HepG2 (cell line): Measurements from ENCODE around the gene BUD23. TPM values are rescaled to one million over a fixed set of nuclear protein-coding genes. Genes with fewer than 3 reads are reported as not detected.
A peak's percentile ranks its signal among the peaks of the same experiment; 100 is the strongest.

ENCODE experiments used
- ATAC-seq: fragments of 200-7000 bp; cut with Tn5 transposase; 3 replicates; pipeline ENCODE4 v1.9.1; 2020; ENCODE audit warnings: mild to moderate bottlenecking, moderate library complexity
- BruUV-seq: library from RNA; stranded (reverse); fragments of 400-500 nt; replicated peaks from 2 replicates; lab custom pipeline; 2021; lab: Mats Ljungman, UMichigan
- CTCF ChIA-PET: fragments of 300-600 bp; formaldehyde crosslinking; extraction: SDS; loops from one replicate; lab custom pipeline; 2021; ENCODE audit warnings: low total read pairs, inconsistent platforms, low intra/inter-chr PET ratio; lab: Yijun Ruan, JAX
- POLR2A ChIA-PET: fragments of 350-600 bp; sonication (Branson Sonifier 250); formaldehyde crosslinking; loops from one replicate; lab custom pipeline; 2020; ENCODE audit warnings: antibody characterized with exemption, inconsistent platforms; lab: Yijun Ruan, JAX
- DNase-seq: peaks from one replicate; pipeline ENCODE4 v3.0.0-alpha.2; 2015; ENCODE audit warnings: low spot score
- FAIRE-seq: peaks from 3 replicates; lab custom pipeline; 2011; peaks lifted over from hg19 to GRCh38; lab: Jason Lieb, UNC
- H2AFZ ChIP-seq: one replicate; pipeline ENCODE4 v1.6.1; 2011; ENCODE audit warnings: low read length, inconsistent platforms
- H3K27ac ChIP-seq: fragments of 300-600 bp; 3 replicates; pipeline ENCODE4 v1.8.0; 2011; ENCODE audit warnings: mixed run types, mild to moderate bottlenecking, mixed read lengths, low read length, inconsistent platforms; ENCODE audit not compliant: insufficient read depth; ENCODE audit errors: extremely low read length
- H3K27me3 ChIP-seq, 2 experiments: fragments of 200-600 bp in 1 of 2; 2 replicates in 1 of 2; 3 replicates in 1 of 2; pipeline versions ENCODE4 v1.6.0 to v1.8.0; 2011; ENCODE audit warnings: low read length in 2 of 2, mild to moderate bottlenecking in 2 of 2, moderate library complexity in 2 of 2, inconsistent platforms in 1 of 2; ENCODE audit not compliant: insufficient read depth in 2 of 2, control insufficient read depth in 1 of 2
- H3K36me3 ChIP-seq, 2 experiments: fragments of 200-600 bp in 1 of 2; replicated peaks in 1 of 2; 2 replicates in 1 of 2; 3 replicates in 1 of 2; pipeline versions ENCODE4 v1.5.1 to v1.8.0; 2011; ENCODE audit warnings: low read length in 2 of 2, inconsistent platforms in 1 of 2; ENCODE audit not compliant: insufficient read depth in 2 of 2, control insufficient read depth in 1 of 2
- H3K4me1 ChIP-seq: 2 replicates; pipeline ENCODE4 v1.5.1; 2012; ENCODE audit warnings: low read length, inconsistent platforms; ENCODE audit not compliant: insufficient read depth
- H3K4me2 ChIP-seq: 2 replicates; pipeline ENCODE4 v1.6.0; 2011; ENCODE audit warnings: low read depth, low read length, inconsistent platforms
- H3K4me3 ChIP-seq, 3 experiments: fragments of 200-600 bp in 1 of 3; sonication (generic), shearing (Covaris generic) in 1 of 3; replicated peaks in 1 of 3; 2 replicates each; pipeline ENCODE4 v1.5.1; 2011 to 2016; ENCODE audit warnings: low read length in 3 of 3, inconsistent platforms in 2 of 3, low read depth in 2 of 3, mild to moderate bottlenecking in 2 of 3, control low read depth in 1 of 3, mixed read lengths in 1 of 3; ENCODE audit not compliant: insufficient read depth in 1 of 3
- H3K79me2 ChIP-seq: one replicate; pipeline ENCODE4 v1.6.1; 2011; ENCODE audit warnings: low read length, inconsistent platforms; ENCODE audit not compliant: insufficient read depth
- H3K9ac ChIP-seq: 2 replicates; pipeline ENCODE4 v1.6.0; 2011; ENCODE audit warnings: mild to moderate bottlenecking, low read depth, low read length, inconsistent platforms; ENCODE audit not compliant: insufficient read depth
- H3K9me3 ChIP-seq: 2 replicates; pipeline ENCODE4 v1.5.1; 2012; ENCODE audit warnings: mild to moderate bottlenecking, low read length
- H4K20me1 ChIP-seq: 2 replicates; pipeline ENCODE4 v1.6.0; 2011; ENCODE audit warnings: inconsistent platforms, mild to moderate bottlenecking, low read length, moderate library complexity; ENCODE audit not compliant: insufficient read depth
- AKAP8 ChIP-seq: sonication (generic); formaldehyde crosslinking; IDR thresholded peaks from 2 replicates; pipeline ENCODE4 v1.5.1; 2020; ENCODE audit warnings: mild to moderate bottlenecking, missing genetic modification reagents
- HOXA5 ChIP-seq: sonication (generic); formaldehyde crosslinking; IDR thresholded peaks from 2 replicates; pipeline ENCODE4 v1.4.0; 2020; ENCODE audit warnings: missing genetic modification reagents
- PHF21A ChIP-seq: sonication (generic); formaldehyde crosslinking; IDR thresholded peaks from 2 replicates; pipeline ENCODE4 v1.5.0; 2020; ENCODE audit warnings: mild to moderate bottlenecking, missing genetic modification reagents
- PRDM10 ChIP-seq: sonication (generic); formaldehyde crosslinking; IDR thresholded peaks from 2 replicates; pipeline ENCODE4 v1.4.0; 2020; ENCODE audit warnings: low read depth, missing genetic modification reagents
- SNAPC2 ChIP-seq: sonication (generic); formaldehyde crosslinking; IDR thresholded peaks from 2 replicates; pipeline ENCODE4 v1.8.1; 2022; ENCODE audit warnings: mild to moderate bottlenecking, missing genetic modification reagents
- SRSF1 ChIP-seq: fragments of 200-400 bp; formaldehyde crosslinking; optimal IDR thresholded peaks from 2 replicates; pipeline ENCODE3; 2017; ENCODE audit warnings: mild to moderate bottlenecking, low read depth, low read length, moderate library complexity
- YEATS2 ChIP-seq: sonication (generic); formaldehyde crosslinking; IDR thresholded peaks from 2 replicates; pipeline ENCODE4 v1.4.0; 2020; ENCODE audit warnings: missing genetic modification reagents, borderline replicate concordance
- ZBTB40 ChIP-seq, 2 experiments: fragments of 450-650 bp in 1 of 2; sonication (generic) in 1 of 2; formaldehyde crosslinking in 1 of 2; IDR thresholded peaks; 2 replicates each; pipeline versions ENCODE4 v1.6.1 to v1.8.0; 2016 to 2022; ENCODE audit warnings: antibody characterized with exemption in 1 of 2, mild to moderate bottlenecking in 1 of 2, missing genetic modification reagents in 1 of 2
- ZNF329 ChIP-seq: sonication (generic); formaldehyde crosslinking; IDR thresholded peaks from 2 replicates; pipeline ENCODE4 v1.9.0; 2021; ENCODE audit warnings: low read depth, mild to moderate bottlenecking, missing genetic modification reagents
- ZNF777 ChIP-seq: sonication (generic); formaldehyde crosslinking; IDR thresholded peaks from 2 replicates; pipeline ENCODE4 v1.4.0; 2020; ENCODE audit warnings: missing genetic modification reagents
- WGBS: methylation state at CpG from one replicate; pipeline ENCODE4 v1.1.6; 2017; ENCODE audit warnings: low lambda C conversion rate; 5-methylcytosine and 5-hydroxymethylcytosine counted together
- in situ Hi-C: cut with HindIII; loops from 2 replicates; pipeline ENCODE4 v1.10.0; 2017; ENCODE audit warnings: low pct_unique_long_range_greater_than_20kb; ENCODE audit not compliant: extremely low pct_ligation_motif_present
- intact Hi-C: fragments of 100-400 bp; cut with micrococcal nuclease; formaldehyde crosslinking; loops from one replicate; pipeline ENCODE4 v1.10.0; 2022; ENCODE audit not compliant: unreplicated experiment
- polyA plus RNA-seq, 8 experiments: library from polyadenylated mRNA; depleted of rRNA in 3 of 8; stranded (reverse) in 7 of 8; unstranded in 1 of 8; fragments of >200 nt; fragmentation: Illumina TruSeq in 4 of 8; extraction: Trizol in 4 of 8; gene quantifications; 2 replicates each; pipeline versions ENCODE4 v1.2.1 to v1.2.3, GENCODE V29; 2011 to 2016; ENCODE audit warnings: low read depth in 4 of 8, missing spikeins in 1 of 8, mixed read lengths in 1 of 8; ENCODE audit not compliant: insufficient read depth in 1 of 8
- total RNA-seq, 5 experiments: library from RNA; depleted of rRNA; stranded (reverse); fragments of >200 nt; fragmentation: Illumina TruSeq; extraction: Trizol; gene quantifications; 2 replicates each; pipeline ENCODE4 v1.2.3, GENCODE V29; 2016; ENCODE audit warnings: low read depth in 1 of 5

BUD23 gene
- total and polyA plus RNA-seq, 2 of the 13 experiments (the other 11 are each of a cell fraction or from before 2014, with no cell fraction given), result 47.5 to 54.5 TPM

DNA sequence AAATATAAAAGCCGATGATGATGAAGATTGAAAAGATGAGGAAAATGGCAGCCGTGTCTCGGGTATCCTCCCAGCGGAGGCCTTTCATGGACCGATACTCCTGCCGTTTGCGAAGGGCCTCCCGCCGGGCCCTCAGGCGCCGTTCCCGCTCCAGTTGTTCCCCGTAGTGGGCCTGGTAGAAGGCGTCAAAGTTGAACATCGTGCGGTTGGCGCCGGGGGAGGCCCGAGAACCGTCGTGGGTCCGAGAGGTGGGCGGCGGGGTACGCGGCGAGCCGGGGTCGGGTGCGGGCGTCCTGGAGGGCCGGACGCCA lies 697 bp upstream of the BUD23 start:
- no peaks in the 10 kb centered on the region for H3K9me3 ChIP-seq
- DNase-seq, result no peak
- POLR2A ChIA-PET, result no interaction called here
- H3K4me2 ChIP-seq, result peak overlapping the region; percentile 76
- in situ Hi-C loops, result no loop called here
- CTCF ChIA-PET, result no interaction called here
- 2% methylated on average over 12 of the region's 33 CpGs for WGBS
- H3K36me3 ChIP-seq, result peaks cover 6 to 18% of the 10 kb centered on the region in 2 experiments; a peak in 4 of 5 replicates
- peak overlapping the region; percentile 86 for H3K9ac ChIP-seq
- intact Hi-C loops, result loop anchor here (2.0 to 5.0 kb wide), 2 partner anchors 16 to 35 kb away; partner anchors contain the start of genes STX1A and VPS37D
- H3K4me3 ChIP-seq, result peak overlapping the region; percentile 85 to 92 (median 91)
- ATAC-seq, result peak; percentile 24
- H3K79me2 ChIP-seq, result peaks cover 52% of the 10 kb centered on the region
- no peak overlapping the region for H2AFZ ChIP-seq
- H3K27me3 ChIP-seq, result no peaks in the 10 kb centered on the region; a peak in 1 of 5 replicates
- FAIRE-seq, result no peak
- BruUV-seq, result TSS peak; percentile 58
- H3K27ac ChIP-seq, result peak overlapping the region; percentile 75
- peaks cover 41% of the 10 kb centered on the region for H3K4me1 ChIP-seq
- H4K20me1 ChIP-seq, result no peaks in the 10 kb centered on the region
- TF ChIP-seq SRSF1, result peak; percentile 5
- TF ChIP-seq PHF21A, result 0 out of 2 replicates have a peak, but pooled peaks have one; percentile 19
- 0 out of 2 replicates have a peak, but pooled peaks have one; percentile 28 for TF ChIP-seq AKAP8
- 0 out of 2 replicates have a peak, but pooled peaks have one; percentile 43 for TF ChIP-seq HOXA5 (CRISPR knock-in tag)
- no peak for TF ChIP-seq YEATS2
- 0 out of 2 replicates have a peak, but pooled peaks have one; percentile 41 for TF ChIP-seq SNAPC2
- TF ChIP-seq ZNF777 (CRISPR knock-in tag), result 0 out of 2 replicates have a peak, but pooled peaks have one; percentile 56
- TF ChIP-seq ZBTB40 (IDR thresholded peaks at IDR 0.05), result no peak
- TF ChIP-seq ZBTB40 (CRISPR knock-in tag; IDR thresholded peaks at IDR 0.05), result 0 out of 2 replicates have a peak, but pooled peaks have one; percentile 15
- no peak for TF ChIP-seq PRDM10 (CRISPR knock-in tag)
- 0 out of 2 replicates have a peak, but pooled peaks have one; percentile 6 for TF ChIP-seq ZNF329 (CRISPR knock-in tag)
